NCI-H510A (cell line): ENCODE measurements around the gene PROSER3.
"Not testable (repeated sequence)": the region's sequence is repeated elsewhere in the genome, so short reads cannot be mapped to it uniquely, and the experiment has no call there.

Source experiments
- DNase-seq: peaks from one replicate; lab custom pipeline; 2025; lab: John Stamatoyannopoulos, UW

PROSER3 gene

GRCh38 chr19:35791814-35792279 lies 33.9 kb downstream of the PROSER3 start:
- DNase-seq: no peak

GRCh38 chr19:35792312-35792711 lies 34.3 kb downstream of the PROSER3 start:
- no peak for DNase-seq

- no peak for DNase-seq
Observed at GRCh38 chr19:35792888-35793287, 34.9 kb downstream of the PROSER3 start.

GRCh38 chr19:35793381-35794165 lies 35.6 kb downstream of the PROSER3 start:
- no peak for DNase-seq

- DNase-seq: not testable (repeated sequence)
Observed at GRCh38 chr19:35795564-35795963, 37.6 kb downstream of the PROSER3 start.

GRCh38 chr19:35796645-35797542 lies 38.9 kb downstream of the PROSER3 start:
- DNase-seq: no peak

GRCh38 chr19:35797663-35798062 lies 39.7 kb downstream of the PROSER3 start:
- no peak for DNase-seq

GRCh38 chr19:35801828-35802227 lies 43.9 kb downstream of the PROSER3 start:
- DNase-seq: no peak

- peak; percentile 27 for DNase-seq
Observed at GRCh38 chr19:35805526-35806102, 47.6 kb downstream of the PROSER3 start.

- no peak for DNase-seq
Observed at GRCh38 chr19:35806597-35806996, 48.6 kb downstream of the PROSER3 start.

GRCh38 chr19:35807633-35808032 lies 49.7 kb downstream of the PROSER3 start:
- DNase-seq: no peak

GRCh38 chr19:35811317-35812219 lies 53.6 kb downstream of the PROSER3 start:
- DNase-seq: no peak

GRCh38 chr19:35812220-35813042 lies 54.5 kb downstream of the PROSER3 start, which contains the start of gene PRODH2:
Gene PRODH2 (minus strand): TSS chr19:35812845. CDS start chr19:35812805, 40 bp downstream.
- DNase-seq: no peak

GRCh38 chr19:35813043-35813890 lies 55.3 kb downstream of the PROSER3 start:
- no peak for DNase-seq

GRCh38 chr19:35816262-35816661 lies 58.3 kb downstream of the PROSER3 start:
- no peak for DNase-seq

GRCh38 chr19:35816846-35817245 lies 58.9 kb downstream of the PROSER3 start:
- DNase-seq: no peak

GRCh38 chr19:35818445-35818844 lies 60.5 kb downstream of the PROSER3 start:
- DNase-seq: no peak
